D721Med (cell line): ENCODE measurements around the gene NLRP6.
"Not testable (repeated sequence)": the region's sequence is repeated elsewhere in the genome, so short reads cannot be mapped to it uniquely, and the experiment has no call there.

Experiments
- DNase-seq: peaks from one replicate; pipeline ENCODE4 v3.0.0; 2011; ENCODE audit warnings: low spot score; ENCODE audit not compliant: insufficient read length
- FAIRE-seq: peaks from 2 replicates; lab custom pipeline; 2011; peaks lifted over from hg19 to GRCh38; lab: Jason Lieb, UNC
- CTCF ChIP-seq: IDR thresholded peaks from 2 replicates; pipeline ENCODE4 v1.5.1; 2012; ENCODE audit warnings: mild to moderate bottlenecking, control low read depth; ENCODE audit not compliant: insufficient read depth; ENCODE audit errors: missing control alignments

Gene NLRP6

GRCh38 chr11:326842-327580 is 48.8 kb downstream of the NLRP6 start:
- DNase-seq: no peak
- no peak for FAIRE-seq
- no peak for TF ChIP-seq CTCF

- no peak for TF ChIP-seq CTCF
- no peak for DNase-seq
- FAIRE-seq: no peak
Observed at GRCh38 chr11:327581-327923, 49.3 kb downstream of the NLRP6 start.

GRCh38 chr11:328012-328411 is 49.8 kb downstream of the NLRP6 start:
- FAIRE-seq: no peak
- TF ChIP-seq CTCF: no peak
- DNase-seq: no peak

GRCh38 chr11:328516-329100 is 50.4 kb downstream of the NLRP6 start:
- not testable (repeated sequence) for DNase-seq, FAIRE-seq

GRCh38 chr11:329886-330253 is 51.7 kb downstream of the NLRP6 start:
- FAIRE-seq: no peak
- no peak for DNase-seq
- no peak for TF ChIP-seq CTCF

GRCh38 chr11:330307-330693 is 52.1 kb downstream of the NLRP6 start:
- no peak for TF ChIP-seq CTCF
- no peak for FAIRE-seq
- no peak for DNase-seq

- FAIRE-seq: no peak
- TF ChIP-seq CTCF: no peak
- DNase-seq: no peak
Observed at GRCh38 chr11:330694-331357, 52.6 kb downstream of the NLRP6 start.
